GM18873 (cell line): ENCODE results near the gene EIF2B5.

ENCODE experiments used
- ATAC-seq: cut with Tn5 transposase; IDR thresholded peaks from one replicate; pipeline ENCODE4 v1.9.1; 2021; ENCODE audit warnings: mild to moderate bottlenecking, moderate library complexity, moderate number of reproducible peaks; ENCODE audit not compliant: unreplicated experiment, low FRiP score

The EIF2B5 gene

DNA sequence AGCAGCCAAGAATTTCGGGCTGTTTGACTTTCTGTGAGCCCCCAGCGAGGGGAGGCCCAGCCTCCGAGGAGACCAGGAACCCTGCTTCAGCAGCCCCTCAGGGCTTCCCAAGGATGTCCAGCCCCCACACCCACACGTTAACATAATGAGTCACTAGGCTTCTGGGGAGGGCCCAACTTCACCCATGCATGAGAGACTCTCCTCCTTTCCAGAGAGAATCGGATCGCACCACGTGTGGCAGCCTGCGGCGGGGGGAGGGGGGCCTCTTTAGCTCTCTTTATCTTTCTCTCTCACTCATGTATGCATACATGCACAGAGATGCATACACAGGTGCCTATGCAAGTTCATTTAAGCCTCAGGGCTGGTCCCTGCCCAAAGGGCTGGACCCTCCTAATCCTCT, 36.4 kb downstream of the EIF2B5 start:
- ATAC-seq, result no peak

DNA sequence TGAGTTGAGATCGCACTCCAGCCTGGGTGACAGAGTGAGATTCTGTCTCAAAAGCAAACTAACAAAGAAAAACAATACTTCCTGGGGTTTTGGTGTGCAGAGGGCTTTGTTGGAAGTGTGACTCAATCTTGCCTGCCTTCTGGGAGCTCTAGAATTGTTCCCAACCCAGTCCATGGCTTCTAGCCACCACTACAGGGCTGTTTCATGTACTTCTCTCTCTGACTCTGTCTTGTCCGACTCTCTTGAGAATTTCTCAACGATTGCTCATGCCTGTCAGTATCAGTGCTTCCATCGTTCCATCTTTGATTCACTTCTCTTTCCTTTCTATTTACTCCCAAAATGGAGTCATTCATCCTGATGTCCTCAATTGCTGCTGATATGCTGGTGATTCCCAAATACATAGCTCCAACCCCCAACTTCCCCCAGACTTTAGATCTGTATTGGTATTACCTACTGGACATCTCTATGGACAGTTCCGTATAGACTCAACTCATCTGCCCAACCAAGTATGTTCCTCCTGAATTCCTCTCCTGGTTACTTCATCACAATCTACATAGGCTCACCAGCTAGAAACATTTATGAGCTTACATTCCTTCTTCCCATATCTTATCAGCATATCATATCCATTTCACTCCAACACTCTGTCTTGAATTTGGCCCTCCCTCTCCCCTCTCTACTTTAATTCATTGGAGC, 37.7 kb downstream of the EIF2B5 start:
- ATAC-seq, result no peak

DNA sequence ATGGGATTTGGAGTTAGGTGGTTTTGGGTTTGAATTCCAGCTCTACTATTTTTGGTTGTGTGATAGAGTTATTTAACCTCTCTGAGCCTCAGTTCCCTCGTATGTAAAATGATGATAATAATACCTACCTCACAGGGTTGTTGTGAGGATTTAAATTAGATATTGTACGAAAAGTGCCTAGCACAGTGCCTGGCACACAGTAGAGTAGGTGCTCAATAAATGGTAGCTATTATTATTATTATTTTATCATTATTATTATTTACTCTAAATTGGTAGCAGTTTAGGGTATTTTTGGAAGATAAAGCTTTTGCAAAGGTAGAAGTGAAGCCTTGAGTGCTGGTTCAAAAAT, 38.2 kb downstream of the EIF2B5 start:
- no peak for ATAC-seq

DNA sequence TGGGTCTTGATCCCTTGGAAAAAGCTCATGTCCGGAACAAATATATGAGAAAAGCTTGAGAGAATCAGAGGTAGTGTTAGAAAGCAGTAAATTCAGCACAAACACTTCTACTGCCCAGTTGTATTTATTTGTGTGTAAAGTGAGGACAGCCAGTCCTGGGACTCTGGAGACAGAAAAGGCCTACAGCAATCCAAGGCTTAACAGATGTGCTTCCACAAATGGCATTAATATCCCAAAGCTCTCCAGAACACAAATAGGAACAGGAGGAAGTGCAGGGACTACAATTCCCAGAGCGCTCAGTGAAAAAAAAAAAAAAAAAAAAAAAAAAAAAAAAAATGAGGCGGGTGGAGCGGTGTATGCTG, 39.1 kb downstream of the EIF2B5 start:
- ATAC-seq, result no peak

DNA sequence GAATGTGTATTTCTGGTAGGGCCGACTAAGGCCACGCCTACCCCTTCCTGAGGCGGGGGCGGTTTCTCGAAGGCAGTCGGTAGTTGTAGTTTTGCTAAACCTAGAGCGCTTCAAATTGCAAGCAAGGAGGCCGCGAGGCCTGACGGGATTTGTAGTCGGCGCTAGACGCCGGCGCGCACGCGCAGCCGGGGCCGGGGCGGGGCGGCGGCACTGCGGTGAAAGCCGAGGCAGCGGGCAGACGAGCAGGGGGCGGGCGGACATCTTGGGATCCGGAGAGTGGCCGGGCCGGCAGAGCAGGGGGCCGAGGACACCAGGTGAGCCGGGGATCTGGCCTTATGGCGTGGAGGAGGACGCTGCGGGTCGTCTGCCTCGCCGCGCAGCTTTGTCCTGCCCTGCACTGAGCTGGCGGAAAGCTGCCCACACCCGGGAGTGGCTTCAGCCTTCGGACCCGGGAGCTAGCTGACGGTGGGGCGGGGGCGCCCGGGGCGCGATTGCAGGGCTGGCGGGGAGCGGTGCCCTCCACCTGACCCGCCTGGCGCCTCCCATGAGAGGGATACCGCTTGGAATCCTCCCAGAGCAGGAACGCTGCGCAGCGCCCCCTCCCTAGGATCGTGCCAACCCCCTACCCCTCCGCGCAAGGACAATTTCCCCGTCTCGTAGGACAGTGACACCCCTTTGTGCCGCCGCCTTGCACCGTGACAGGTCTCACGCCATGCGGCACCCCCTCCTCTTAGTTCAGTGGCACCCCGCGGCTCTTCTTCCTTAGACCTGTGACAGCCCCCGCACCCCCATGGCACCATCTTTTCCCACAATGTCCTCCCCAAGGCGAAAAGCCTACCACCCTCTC, 39.7 kb downstream of the EIF2B5 start, which contains the start of gene AP2M1:
AP2M1 (plus strand) TSS at position 210 of the 847 bp plus-strand sequence. CDS start 2,139 bp downstream, outside the sequence.
- ATAC-seq, result peak; percentile 95

DNA sequence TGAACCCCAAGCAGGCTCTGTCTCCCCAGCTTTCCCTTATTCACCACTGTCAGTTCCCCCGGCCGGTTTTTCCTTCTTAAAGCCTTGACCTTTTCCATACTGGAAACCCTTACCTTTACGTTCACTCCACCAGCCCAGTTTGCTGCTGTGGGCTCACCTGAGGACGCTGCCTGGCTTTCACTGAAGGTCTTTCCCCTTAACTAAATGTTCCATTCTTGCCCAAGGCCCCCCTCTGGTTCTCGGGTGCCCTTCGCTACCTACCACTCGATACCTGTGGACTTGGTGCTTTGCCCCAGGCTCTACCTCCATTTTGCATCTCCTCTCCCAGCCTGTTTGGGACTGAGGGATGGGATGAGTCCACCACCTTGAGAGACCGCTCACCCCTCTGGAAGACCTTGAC, 40.3 kb downstream of the EIF2B5 start:
- ATAC-seq, result no peak

DNA sequence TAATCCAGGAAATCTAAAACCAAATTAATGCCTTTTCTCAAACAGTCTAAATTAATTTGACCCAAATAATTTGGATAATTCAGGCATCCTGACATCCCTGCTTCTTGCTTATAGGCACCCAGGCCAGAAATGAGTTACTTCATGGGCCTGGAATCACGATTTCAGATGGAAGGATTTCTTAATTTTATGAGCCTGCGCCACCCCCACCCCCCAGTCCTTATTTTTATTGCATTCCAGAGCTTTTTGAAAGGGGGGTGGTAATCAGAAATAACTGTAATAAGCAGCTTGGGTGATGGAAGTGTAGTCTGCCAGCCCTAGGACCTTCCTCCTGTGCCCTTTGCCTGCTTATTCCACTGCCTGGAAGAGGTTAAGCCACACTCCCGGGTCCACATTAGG, 40.8 kb downstream of the EIF2B5 start:
- no peak for ATAC-seq

DNA sequence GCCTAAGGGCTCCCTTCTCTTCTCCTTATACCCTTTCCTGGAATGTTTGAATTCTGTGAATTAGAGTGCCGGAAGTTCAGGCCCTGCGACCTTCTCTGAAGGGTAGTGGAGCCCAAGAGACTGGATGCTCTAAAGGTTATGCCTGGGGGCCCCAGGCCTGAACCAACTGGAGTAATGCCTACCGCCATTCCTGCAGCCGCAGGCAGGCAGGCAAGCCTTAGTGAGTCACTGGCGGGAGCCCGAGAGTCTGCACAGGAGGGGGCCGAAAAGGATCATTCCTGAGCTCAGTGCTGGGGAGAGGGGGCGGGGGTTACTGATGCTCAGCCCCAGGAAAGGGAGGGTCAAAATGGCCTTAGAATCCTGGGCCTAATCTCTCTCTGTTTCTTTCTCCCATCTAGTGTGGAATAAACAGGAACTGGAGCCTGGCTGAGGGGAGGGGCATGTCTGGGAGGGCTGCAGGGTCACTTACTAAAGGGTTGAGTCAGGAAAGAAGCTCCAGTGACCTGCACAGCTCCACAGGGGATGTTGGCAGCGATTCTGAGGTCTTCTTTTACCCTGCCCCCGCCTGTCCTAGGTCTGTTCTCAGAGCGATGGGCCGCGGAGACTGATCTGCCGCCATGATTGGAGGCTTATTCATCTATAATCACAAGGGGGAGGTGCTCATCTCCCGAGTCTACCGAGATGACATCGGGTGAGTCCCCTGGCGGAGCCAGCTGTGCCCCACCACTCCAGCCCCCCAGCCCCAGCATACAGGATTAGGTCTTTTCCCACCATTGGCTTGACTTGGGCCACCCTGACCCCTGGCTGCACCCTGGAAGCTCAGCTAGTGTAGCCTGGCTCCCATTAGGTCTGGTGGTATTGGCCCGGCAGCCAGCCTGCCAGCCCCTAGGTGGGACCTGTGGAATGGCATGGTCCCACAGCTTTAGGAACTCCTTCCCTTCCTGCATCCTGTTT, 41.5 kb downstream of the EIF2B5 start:
- no peak for ATAC-seq

DNA sequence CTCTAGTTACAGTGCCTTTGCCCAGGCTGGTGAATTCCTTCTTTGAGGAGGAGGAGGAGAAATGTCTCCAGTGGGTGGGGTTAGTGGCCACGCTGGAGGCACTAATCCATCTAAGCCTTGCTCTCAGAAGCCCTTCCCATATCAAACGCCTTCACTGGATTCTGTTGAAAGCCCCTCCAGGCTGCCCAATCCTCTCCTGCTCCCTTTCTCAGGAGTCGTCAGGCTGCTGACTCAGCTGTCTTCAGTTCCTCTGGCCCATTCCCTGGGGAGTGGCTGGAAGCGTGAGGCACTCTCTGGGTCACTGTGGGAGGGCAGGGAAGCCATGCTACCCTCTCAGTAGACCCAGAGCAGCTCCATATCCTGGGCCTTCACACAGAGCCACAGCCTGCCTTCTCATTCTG, 42.2 kb downstream of the EIF2B5 start:
- no peak for ATAC-seq

DNA sequence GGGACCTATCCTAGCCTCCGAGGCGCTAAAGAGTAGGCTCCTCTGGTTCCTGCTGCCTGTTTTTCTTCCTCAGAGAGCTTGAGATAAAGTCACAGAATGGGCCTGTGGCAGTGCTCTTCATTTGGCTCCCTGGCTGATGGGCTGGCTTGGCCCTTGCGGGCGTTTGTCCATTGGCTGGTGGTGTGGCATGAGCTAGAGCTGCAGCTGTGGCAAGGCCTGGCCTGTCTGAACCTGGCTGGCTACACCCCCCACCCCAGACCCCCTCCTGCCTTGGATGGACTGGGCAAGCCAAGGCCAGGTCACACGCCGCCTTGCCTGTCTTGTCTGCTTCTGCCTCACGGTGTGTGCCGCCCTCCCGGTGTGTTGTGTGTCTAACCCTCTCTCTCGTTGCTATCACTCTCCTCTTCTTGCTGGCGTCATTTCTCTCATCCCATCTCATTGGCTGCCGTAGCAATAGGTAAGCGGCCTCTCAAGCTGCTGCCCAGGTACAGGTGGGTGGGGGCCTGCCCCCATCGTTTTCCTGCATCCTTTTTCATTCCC, 42.7 kb downstream of the EIF2B5 start:
- no peak for ATAC-seq

DNA sequence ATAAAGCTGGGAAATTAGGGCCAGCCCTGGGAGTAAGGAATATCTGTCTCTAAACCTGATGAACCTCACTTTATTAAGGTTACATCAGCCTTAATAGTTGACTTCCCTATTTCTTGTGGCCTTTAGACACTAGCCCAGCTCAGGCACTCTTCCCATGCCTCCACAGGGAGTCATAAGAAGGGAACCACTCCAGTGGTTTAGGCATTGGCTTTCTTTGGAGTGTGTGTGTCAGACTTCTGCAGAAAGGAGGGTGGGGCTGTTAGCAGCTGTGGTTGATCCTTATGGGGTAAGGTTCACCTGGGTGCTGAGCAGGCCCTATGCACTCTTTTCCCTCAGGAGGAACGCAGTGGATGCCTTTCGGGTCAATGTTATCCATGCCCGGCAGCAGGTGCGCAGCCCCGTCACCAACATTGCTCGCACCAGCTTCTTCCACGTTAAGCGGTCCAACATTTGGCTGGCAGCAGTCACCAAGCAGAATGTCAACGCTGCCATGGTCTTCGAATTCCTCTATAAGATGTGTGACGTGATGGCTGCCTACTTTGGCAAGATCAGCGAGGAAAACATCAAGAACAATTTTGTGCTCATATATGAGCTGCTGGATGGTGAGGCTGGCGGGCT, 43.5 kb downstream of the EIF2B5 start:
- ATAC-seq, result no peak

DNA sequence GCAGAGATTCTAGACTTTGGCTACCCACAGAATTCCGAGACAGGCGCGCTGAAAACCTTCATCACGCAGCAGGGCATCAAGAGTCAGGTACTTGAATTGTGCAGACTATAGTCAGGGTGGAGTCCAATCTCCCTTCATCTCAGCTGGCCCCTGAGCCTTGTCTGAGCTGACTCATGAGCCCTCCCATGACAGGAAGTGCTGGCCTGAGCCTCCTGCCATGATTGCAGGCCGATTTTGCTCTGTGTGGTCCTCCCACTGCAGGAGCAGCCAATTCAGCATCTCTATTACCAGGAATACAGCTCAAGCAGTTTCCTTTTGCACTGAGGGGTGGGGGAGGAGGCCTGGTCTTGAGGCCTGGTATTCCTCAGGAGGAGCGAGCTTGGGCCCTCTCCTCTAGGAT, 45.0 kb downstream of the EIF2B5 start:
- ATAC-seq, result no peak

DNA sequence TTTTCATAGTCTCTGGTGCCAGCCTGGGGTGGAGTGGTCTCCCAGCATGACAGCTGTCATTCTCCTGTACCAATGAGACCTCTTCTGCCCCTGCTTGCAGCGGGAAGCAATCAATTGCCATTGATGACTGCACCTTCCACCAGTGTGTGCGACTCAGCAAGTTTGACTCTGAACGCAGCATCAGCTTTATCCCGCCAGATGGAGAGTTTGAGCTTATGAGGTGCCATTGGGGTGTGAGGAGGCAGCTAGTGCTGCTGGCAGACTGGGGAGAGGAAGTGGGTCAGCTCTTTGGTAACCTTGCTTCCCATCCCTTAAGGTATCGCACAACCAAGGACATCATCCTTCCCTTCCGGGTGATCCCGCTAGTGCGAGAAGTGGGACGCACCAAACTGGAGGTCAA, 46.4 kb downstream of the EIF2B5 start:
- no peak for ATAC-seq

DNA sequence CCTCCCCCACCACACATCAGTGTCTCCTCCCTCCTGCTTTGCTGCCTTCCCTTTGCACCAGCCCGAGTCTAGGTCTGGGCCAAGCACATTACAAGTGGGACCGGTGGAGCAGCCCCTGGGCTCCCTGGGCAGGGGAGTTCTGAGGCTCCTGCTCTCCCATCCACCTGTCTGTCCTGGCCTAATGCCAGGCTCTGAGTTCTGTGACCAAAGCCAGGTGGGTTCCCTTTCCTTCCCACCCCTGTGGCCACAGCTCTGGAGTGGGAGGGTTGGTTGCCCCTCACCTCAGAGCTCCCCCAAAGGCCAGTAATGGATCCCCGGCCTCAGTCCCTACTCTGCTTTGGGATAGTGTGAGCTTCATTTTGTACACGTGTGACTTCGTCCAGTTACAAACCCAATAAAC, 48.5 kb downstream of the EIF2B5 start:
- ATAC-seq, result no peak

DNA sequence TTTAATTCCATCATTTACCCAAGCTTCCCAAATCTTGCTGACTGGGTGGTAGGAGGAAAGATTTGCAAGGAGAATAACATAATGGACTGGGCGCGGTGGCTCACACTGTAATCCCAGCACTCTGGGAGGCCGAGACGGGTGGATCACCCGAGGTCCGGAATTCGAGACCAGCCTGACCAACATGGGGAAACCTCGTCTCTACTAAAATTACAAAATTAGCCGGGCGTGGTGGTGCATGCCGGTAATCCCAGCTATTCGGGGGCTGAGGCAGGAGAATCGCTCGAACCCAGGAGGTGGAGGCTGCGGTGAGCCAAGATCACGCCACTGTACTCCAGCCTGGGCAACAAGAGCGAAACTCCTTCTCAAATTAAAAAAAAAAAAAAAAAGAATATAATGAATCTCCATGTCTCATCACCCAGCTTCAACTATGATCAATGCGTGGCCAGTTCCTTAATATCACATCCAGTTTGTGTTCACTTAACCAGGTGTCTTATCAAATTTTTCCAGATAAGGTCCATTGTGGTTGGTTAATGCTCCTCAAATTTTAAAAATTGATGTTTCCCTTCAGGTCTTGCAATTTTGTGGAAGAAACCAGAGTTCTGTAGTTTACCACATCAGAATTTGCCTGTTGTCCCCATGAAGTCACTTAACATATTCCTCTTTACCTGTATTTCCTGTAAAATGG, 49.5 kb downstream of the EIF2B5 start:
- ATAC-seq, result no peak

DNA sequence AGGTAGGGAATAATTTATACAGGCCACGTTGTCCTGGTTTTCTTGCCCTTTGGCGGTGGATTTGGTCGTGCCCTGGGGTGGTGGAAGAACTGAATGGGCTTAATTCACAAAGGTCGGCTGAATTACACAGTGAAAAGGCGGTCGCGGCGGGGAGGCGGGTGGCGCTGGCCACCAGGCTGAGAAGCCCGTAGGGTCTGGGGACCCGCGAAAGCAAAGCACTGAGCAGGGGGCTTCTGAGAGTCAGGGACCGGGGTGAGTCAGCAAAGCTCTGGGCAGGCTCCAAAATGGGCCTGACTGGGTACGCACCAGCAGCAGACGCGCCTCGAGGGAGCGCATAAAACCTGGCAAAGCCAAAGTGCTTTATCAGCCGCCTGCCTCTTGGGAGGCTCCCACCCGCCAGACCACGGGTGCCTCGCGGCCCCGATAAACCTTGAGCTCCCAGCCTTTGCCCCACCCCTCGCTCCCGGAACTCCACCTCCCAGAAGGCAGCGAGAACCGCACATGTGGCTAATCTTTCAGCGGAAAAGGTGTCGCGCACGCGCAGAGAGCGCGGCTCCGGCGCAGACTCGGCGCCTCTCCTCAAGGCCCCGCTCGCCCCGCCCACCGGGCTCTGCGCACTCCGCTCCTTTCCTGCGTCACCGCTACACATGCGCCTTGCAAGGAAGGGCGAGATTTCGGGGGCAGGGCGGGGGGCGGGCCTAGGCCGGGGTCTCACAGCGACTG, 50.5 kb downstream of the EIF2B5 start:
- peak; percentile 86 for ATAC-seq

DNA sequence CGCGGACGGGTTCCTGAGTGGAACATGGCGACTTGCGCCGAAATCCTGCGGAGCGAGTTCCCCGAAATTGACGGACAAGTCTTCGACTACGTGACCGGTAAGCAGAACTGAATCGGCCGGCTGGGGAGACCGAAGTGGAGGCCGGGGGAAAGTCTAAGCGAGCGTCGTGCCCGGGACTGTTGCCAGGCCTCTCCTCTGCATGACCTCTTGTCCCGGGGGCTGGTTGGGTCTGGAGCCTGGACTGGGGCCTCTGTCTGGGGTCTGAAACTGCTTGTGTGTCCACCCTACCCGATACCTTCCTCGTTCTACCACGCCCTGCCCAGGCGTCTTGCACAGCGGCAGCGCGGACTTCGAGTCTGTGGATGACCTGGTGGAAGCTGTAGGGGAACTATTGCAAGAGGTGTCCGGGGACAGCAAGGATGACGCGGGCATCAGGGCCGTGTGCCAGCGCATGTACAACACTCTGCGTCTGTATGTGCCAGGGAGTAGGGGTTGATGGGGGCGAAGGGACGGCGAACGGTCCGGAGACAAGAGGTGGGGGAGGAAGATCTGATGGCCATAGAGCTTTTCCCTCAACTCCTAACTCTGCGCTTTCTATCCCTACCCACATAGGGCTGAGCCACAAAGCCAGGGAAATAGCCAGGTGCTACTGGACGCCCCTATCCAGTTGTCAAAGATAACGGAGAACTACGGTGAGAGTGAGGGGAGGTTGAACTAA, 51.2 kb downstream of the EIF2B5 start, which contains the start of gene ABCF3:
ABCF3 (plus strand) TSS at position 16 of the 718 bp plus-strand sequence; CDS start at position 25, 9 bp downstream.
- peak; percentile 18 for ATAC-seq

DNA sequence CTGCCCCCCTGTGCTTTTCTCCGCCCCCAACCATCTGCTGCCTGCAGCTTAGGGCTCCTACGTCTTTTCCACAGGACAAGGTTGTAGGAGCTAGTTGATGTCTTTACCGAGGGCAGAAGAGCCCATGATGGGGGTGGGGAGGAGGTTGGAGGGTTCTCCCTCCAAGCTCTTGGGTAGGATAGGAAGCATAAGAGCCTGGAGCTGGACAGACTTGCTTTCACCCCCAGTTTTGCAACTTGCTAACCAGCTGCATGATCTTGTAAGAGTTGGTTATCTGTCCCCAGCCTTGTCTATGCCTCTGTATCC, 51.7 kb downstream of the EIF2B5 start:
- ATAC-seq, result no peak
